ENCODE results near the gene SUOX. TPM values are rescaled to one million over a fixed set of nuclear protein-coding genes. Genes with fewer than 3 reads are reported as not detected.

The SUOX gene
- total RNA-seq, 1 donor = 17.3 TPM

GRCh38 chr12:55965941-55966407, 31.1 kb upstream of the SUOX start, which contains the start of gene PMEL:
Gene PMEL, minus strand, starts transcription at chr12:55966042. Its CDS starts 31 bp downstream, at chr12:55966011.
- TF ChIP-seq CTCF (IDR thresholded peaks at IDR 0.05; ENCODE audit: insufficient read depth, low read depth, low read length) = no peak
- peak; percentile 19 for DNase-seq (ENCODE audit: low read depth)
- H3K4me3 ChIP-seq (ENCODE audit: low read depth, low read length) = peak within 1 kb of the TSS; percentile 92

GRCh38 chr12:55966408-55967281, 30.4 kb upstream of the SUOX start, which contains the start of gene CDK2:
Gene CDK2, plus strand, starts transcription at chr12:55966830. Its CDS starts 179 bp downstream, at chr12:55967009.
- DNase-seq (ENCODE audit: low read depth) = peak; percentile 73
- H3K4me3 ChIP-seq (ENCODE audit: low read depth, low read length) = peak within 1 kb of the TSS; percentile 92
- TF ChIP-seq CTCF (IDR thresholded peaks at IDR 0.05; ENCODE audit: insufficient read depth, low read depth, low read length) = no peak

- TF ChIP-seq CTCF (IDR thresholded peaks at IDR 0.05; ENCODE audit: insufficient read depth, low read depth, low read length) = no peak
- no peak overlapping the region for H3K4me3 ChIP-seq (ENCODE audit: low read depth, low read length)
- DNase-seq (ENCODE audit: low read depth) = no peak
Observed at GRCh38 chr12:55969356-55969755, 27.7 kb upstream of the SUOX start.

- TF ChIP-seq CTCF (IDR thresholded peaks at IDR 0.05; ENCODE audit: insufficient read depth, low read depth, low read length) = no peak
- H3K4me3 ChIP-seq (ENCODE audit: low read depth, low read length) = no peak overlapping the region
- DNase-seq (ENCODE audit: low read depth) = no peak
Observed at GRCh38 chr12:55970775-55971174, 26.3 kb upstream of the SUOX start.

GRCh38 chr12:55972042-55972441, 25.0 kb upstream of the SUOX start:
- H3K4me3 ChIP-seq (ENCODE audit: low read depth, low read length) = peak overlapping the region; percentile 65
- TF ChIP-seq CTCF (IDR thresholded peaks at IDR 0.05; ENCODE audit: insufficient read depth, low read depth, low read length) = no peak
- DNase-seq (ENCODE audit: low read depth) = peak; percentile 81

- TF ChIP-seq CTCF (IDR thresholded peaks at IDR 0.05; ENCODE audit: insufficient read depth, low read depth, low read length) = no peak
- no peak for DNase-seq (ENCODE audit: low read depth)
- peak overlapping the region; percentile 65 for H3K4me3 ChIP-seq (ENCODE audit: low read depth, low read length)
Observed at GRCh38 chr12:55972456-55972855, 24.6 kb upstream of the SUOX start.
